ENCODE data around the gene PNPLA6. TPM values are rescaled to one million over a fixed set of nuclear protein-coding genes. Genes with fewer than 3 reads are reported as not detected.

Gene PNPLA6
- total RNA-seq, 1 donor from 2014 or later, result 116 TPM

GRCh38 chr19:7526059-7526929 is 9.2 kb upstream of the PNPLA6 start:
- Mint-ChIP-seq H3K27me3 (no peaks in the 10 kb centered on the region), H3K4me1 (peaks cover 17% of the 10 kb centered on the region), H3K36me3 (ENCODE audit: low read depth) (peaks cover 16% of the 10 kb centered on the region), H3K4me3 (no peak overlapping the region), H3K9me3 (no peaks in the 10 kb centered on the region), H3K27ac (no peak overlapping the region)
- CTCF ChIA-PET, result no interaction called here
- TF ChIP-seq, protein P1, sequence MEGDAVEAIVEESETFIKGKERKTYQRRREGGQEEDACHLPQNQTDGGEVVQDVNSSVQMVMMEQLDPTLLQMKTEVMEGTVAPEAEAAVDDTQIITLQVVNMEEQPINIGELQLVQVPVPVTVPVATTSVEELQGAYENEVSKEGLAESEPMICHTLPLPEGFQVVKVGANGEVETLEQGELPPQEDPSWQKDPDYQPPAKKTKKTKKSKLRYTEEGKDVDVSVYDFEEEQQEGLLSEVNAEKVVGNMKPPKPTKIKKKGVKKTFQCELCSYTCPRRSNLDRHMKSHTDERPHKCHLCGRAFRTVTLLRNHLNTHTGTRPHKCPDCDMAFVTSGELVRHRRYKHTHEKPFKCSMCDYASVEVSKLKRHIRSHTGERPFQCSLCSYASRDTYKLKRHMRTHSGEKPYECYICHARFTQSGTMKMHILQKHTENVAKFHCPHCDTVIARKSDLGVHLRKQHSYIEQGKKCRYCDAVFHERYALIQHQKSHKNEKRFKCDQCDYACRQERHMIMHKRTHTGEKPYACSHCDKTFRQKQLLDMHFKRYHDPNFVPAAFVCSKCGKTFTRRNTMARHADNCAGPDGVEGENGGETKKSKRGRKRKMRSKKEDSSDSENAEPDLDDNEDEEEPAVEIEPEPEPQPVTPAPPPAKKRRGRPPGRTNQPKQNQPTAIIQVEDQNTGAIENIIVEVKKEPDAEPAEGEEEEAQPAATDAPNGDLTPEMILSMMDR (IDR thresholded peaks at IDR 0.05), result no peak
- no peak for ATAC-seq (ENCODE audit: low read depth)
- intact Hi-C loops (cut with micrococcal nuclease), result no loop called here
- DNase-seq, result no peak
- POLR2A ChIA-PET, result no interaction called here

DNA sequence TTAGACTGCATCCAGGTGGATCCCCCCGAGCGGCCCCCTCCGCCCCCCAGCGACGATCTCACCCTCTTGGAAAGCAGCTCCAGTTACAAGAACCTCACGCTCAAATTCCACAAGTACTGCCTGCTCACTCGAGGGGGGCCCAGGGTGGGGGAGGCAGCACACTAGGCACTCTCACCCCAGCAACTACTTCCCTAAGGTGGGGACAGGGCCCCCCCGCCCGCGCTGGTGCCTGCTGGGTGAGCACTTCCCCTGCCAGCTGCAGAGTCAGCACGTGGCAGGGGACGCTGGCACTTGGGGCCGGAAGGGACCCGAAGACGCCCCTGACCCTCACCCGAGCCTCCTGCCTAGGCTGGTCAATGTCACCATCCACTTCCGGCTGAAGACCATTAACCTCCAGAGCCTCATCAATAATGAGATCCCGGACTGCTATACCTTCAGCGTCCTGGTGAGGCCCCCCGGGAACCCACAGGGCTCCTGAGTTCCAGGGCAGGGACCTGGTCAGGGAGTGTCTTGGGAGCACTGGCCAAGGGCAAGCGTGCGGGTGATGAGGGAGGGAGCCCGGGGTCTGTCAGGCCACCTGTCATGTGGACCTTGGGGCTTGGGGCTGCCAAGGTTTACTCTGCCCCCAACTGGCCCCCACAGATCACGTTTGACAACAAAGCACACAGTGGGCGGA is 7.9 kb upstream of the PNPLA6 start:
- ATAC-seq (ENCODE audit: low read depth), result no peak
- Mint-ChIP-seq H3K27ac (no peak overlapping the region), H3K4me1 (peaks cover 8% of the 10 kb centered on the region), H3K27me3 (no peaks in the 10 kb centered on the region), H3K4me3 (no peak overlapping the region), H3K36me3 (ENCODE audit: low read depth) (peaks cover 16% of the 10 kb centered on the region), H3K9me3 (no peaks in the 10 kb centered on the region)
- TF ChIP-seq, protein P1 (IDR thresholded peaks at IDR 0.05), result no peak
- ChIA-PET CTCF (no interaction called here), POLR2A (no interaction called here)
- DNase-seq, result no peak
- intact Hi-C loops (cut with micrococcal nuclease), result no loop called here

DNA sequence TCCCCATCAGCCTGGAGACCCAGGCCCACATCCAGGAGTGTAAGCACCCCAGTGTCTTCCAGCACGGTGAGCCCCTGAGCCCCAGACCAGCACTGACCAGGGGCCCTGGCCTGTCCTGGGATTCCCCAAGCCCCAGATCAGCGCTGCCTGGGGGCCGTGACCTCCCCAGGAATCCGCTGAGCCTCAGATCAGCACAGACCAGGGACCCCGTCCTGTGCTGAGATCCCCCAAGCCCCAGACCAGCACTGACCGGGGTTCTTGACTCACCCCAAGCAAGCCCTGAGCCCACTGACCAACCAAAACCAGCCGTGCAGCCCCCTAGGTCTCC is 7.4 kb upstream of the PNPLA6 start:
- ATAC-seq (ENCODE audit: low read depth), result no peak
- intact Hi-C loops (cut with micrococcal nuclease), result no loop called here
- DNase-seq, result no peak
- ChIA-PET POLR2A (no interaction called here), CTCF (no interaction called here)
- Mint-ChIP-seq H3K4me1 (peaks cover 8% of the 10 kb centered on the region), H3K27me3 (no peaks in the 10 kb centered on the region), H3K36me3 (ENCODE audit: low read depth) (peaks cover 16% of the 10 kb centered on the region), H3K9me3 (no peaks in the 10 kb centered on the region), H3K4me3 (no peak overlapping the region), H3K27ac (no peak overlapping the region)
- TF ChIP-seq, protein P1 (IDR thresholded peaks at IDR 0.05), result no peak

GRCh38 chr19:7528522-7529245 is 6.8 kb upstream of the PNPLA6 start:
- intact Hi-C loops (cut with micrococcal nuclease), result no loop called here

More at GRCh38 chr19:7528522-7529245, 6.8 kb upstream of the PNPLA6 start:
- H3K4me1 Mint-ChIP-seq, result peaks cover 9% of the 10 kb centered on the region
- H3K27me3 Mint-ChIP-seq, result no peaks in the 10 kb centered on the region
- TF ChIP-seq, protein P1 (IDR thresholded peaks at IDR 0.05), result no peak
- ChIA-PET POLR2A (no interaction called here), CTCF (no interaction called here)
- ATAC-seq (ENCODE audit: low read depth), result no peak
- peaks cover 16% of the 10 kb centered on the region for H3K36me3 Mint-ChIP-seq (ENCODE audit: low read depth)
- no peak for DNase-seq
- no peaks in the 10 kb centered on the region for H3K9me3 Mint-ChIP-seq
- H3K27ac Mint-ChIP-seq, result no peak overlapping the region
- no peak overlapping the region for H3K4me3 Mint-ChIP-seq
